H9 (cell line): Measurements from ENCODE around the gene SKIL. TPM values are rescaled to one million over a fixed set of nuclear protein-coding genes. Genes with fewer than 3 reads are reported as not detected.

Experiments used
- DNase-seq: peaks from one replicate; pipeline ENCODE4 v3.0.0-alpha.2; 2017
- H2AFZ ChIP-seq: one replicate; pipeline ENCODE4 v1.6.1; 2013; ENCODE audit warnings: mild to moderate bottlenecking, low read length, control low read depth, moderate library complexity
- H2AK5ac ChIP-seq: 2 replicates; pipeline ENCODE4 v1.6.1; 2013; ENCODE audit warnings: low read length, control low read depth, mixed read lengths; ENCODE audit not compliant: insufficient read length
- H2BK120ac ChIP-seq: one replicate; pipeline ENCODE4 v1.6.1; 2013; ENCODE audit warnings: low read depth, mild to moderate bottlenecking, low read length, control low read depth, inconsistent platforms; ENCODE audit not compliant: poor library complexity, severe bottlenecking
- H2BK12ac ChIP-seq: 2 replicates; pipeline ENCODE4 v1.6.1; 2013; ENCODE audit warnings: low read length, control low read depth, mixed read lengths, low read depth; ENCODE audit not compliant: insufficient read length
- H2BK15ac ChIP-seq: 2 replicates; pipeline ENCODE4 v1.6.1; 2013; ENCODE audit warnings: low read depth, low read length, control low read depth
- H2BK20ac ChIP-seq: one replicate; pipeline ENCODE4 v1.6.1; 2013; ENCODE audit warnings: low read depth, mild to moderate bottlenecking, low read length, control low read depth, inconsistent platforms; ENCODE audit not compliant: poor library complexity, severe bottlenecking
- H2BK5ac ChIP-seq: 2 replicates; pipeline ENCODE4 v1.6.1; 2013; ENCODE audit warnings: low read length, control low read depth, mixed read lengths; ENCODE audit not compliant: insufficient read length
- H3K14ac ChIP-seq: 2 replicates; pipeline ENCODE4 v1.6.1; 2013; ENCODE audit warnings: low read length, control low read depth; ENCODE audit not compliant: insufficient read depth
- H3K18ac ChIP-seq: 2 replicates; pipeline ENCODE4 v1.6.1; 2013; ENCODE audit warnings: low read depth, mild to moderate bottlenecking, mixed read lengths, low read length, control low read depth; ENCODE audit not compliant: insufficient read length
- H3K23ac ChIP-seq: 2 replicates; pipeline ENCODE4 v1.6.1; 2013; ENCODE audit warnings: low read length, control low read depth, mixed read lengths, low read depth; ENCODE audit not compliant: insufficient read length
- H3K23me2 ChIP-seq: 2 replicates; pipeline ENCODE4 v1.6.1; 2013; ENCODE audit warnings: low read depth, mild to moderate bottlenecking, mixed read lengths, low read length, control low read depth; ENCODE audit not compliant: insufficient read length, poor library complexity, severe bottlenecking
- H3K27ac ChIP-seq: 2 replicates; pipeline ENCODE4 v1.5.1; 2013; ENCODE audit warnings: low read length, control low read depth, mixed read lengths, low read depth; ENCODE audit not compliant: insufficient read length
- H3K27me3 ChIP-seq: 2 replicates; pipeline ENCODE4 v1.6.1; 2013; ENCODE audit warnings: low read length, control low read depth, inconsistent platforms; ENCODE audit not compliant: insufficient read depth
- H3K4ac ChIP-seq: 2 replicates; pipeline ENCODE4 v1.6.1; 2013; ENCODE audit warnings: low read depth, mild to moderate bottlenecking, control low read depth, inconsistent platforms, low read length, moderate library complexity
- H3K4me1 ChIP-seq: 2 replicates; pipeline ENCODE4 v1.6.1; 2013; ENCODE audit warnings: low read length, control low read depth, inconsistent platforms; ENCODE audit not compliant: insufficient read depth
- H3K4me2 ChIP-seq: 2 replicates; pipeline ENCODE4 v1.6.1; 2013; ENCODE audit warnings: low read length, control low read depth, mixed read lengths; ENCODE audit not compliant: insufficient read length, insufficient read depth
- H3K56ac ChIP-seq: 2 replicates; pipeline ENCODE4 v1.6.1; 2013; ENCODE audit warnings: low read depth, mild to moderate bottlenecking, mixed read lengths, low read length, control low read depth; ENCODE audit not compliant: insufficient read length
- H3K79me1 ChIP-seq: 2 replicates; pipeline ENCODE4 v1.6.1; 2013; ENCODE audit warnings: low read depth, mild to moderate bottlenecking, moderate library complexity, low read length, control low read depth, inconsistent platforms; ENCODE audit not compliant: insufficient read depth, poor library complexity, severe bottlenecking
- H3K79me2 ChIP-seq: 2 replicates; pipeline ENCODE4 v1.6.1; 2013; ENCODE audit warnings: low read length, control low read depth, inconsistent platforms; ENCODE audit not compliant: insufficient read depth
- H3K9ac ChIP-seq: 2 replicates; pipeline ENCODE4 v1.6.1; 2013; ENCODE audit warnings: low read length, control low read depth, mixed read lengths; ENCODE audit not compliant: insufficient read length; ENCODE audit errors: extremely low read depth
- H3K9me3 ChIP-seq: one replicate; pipeline ENCODE4 v1.6.1; 2013; ENCODE audit warnings: low read depth, low read length, inconsistent platforms; ENCODE audit not compliant: control insufficient read depth
- H3T11ph ChIP-seq: one replicate; pipeline ENCODE4 v1.6.1; 2013; ENCODE audit warnings: mild to moderate bottlenecking, low read length, control low read depth, inconsistent platforms
- H4K20me1 ChIP-seq: one replicate; pipeline ENCODE4 v1.6.1; 2013; ENCODE audit not compliant: control insufficient read depth, insufficient read length, insufficient read depth
- H4K5ac ChIP-seq: 2 replicates; pipeline ENCODE4 v1.6.1; 2013; ENCODE audit warnings: low read depth, mild to moderate bottlenecking, mixed read lengths, low read length, control low read depth; ENCODE audit not compliant: insufficient read length
- H4K8ac ChIP-seq: replicated peaks from 2 replicates; pipeline ENCODE4 v1.6.1; 2013; ENCODE audit warnings: low read length, control low read depth, mixed read lengths, low read depth; ENCODE audit not compliant: insufficient read length
- H4K91ac ChIP-seq: 2 replicates; pipeline ENCODE4 v1.6.1; 2013; ENCODE audit warnings: low read depth, mild to moderate bottlenecking, moderate library complexity, mixed read lengths, low read length, control low read depth; ENCODE audit not compliant: insufficient read length
- H3K27ac Mint-ChIP-seq, 3 experiments: 2 replicates in 2 of 3; 3 replicates in 1 of 3; pipeline ENCODE4 v1.8.0; 2020 to 2021; ENCODE audit warnings: mixed read lengths in 3 of 3, mild to moderate bottlenecking in 1 of 3, moderate library complexity in 1 of 3
- H3K27me3 Mint-ChIP-seq: 2 replicates; pipeline ENCODE4 v1.8.0; 2021; ENCODE audit warnings: low read depth, mild to moderate bottlenecking, moderate library complexity, mixed read lengths
- H3K36me3 Mint-ChIP-seq, 3 experiments: 2 replicates in 2 of 3; 3 replicates in 1 of 3; pipeline ENCODE4 v1.8.0; 2020 to 2021; ENCODE audit warnings: low read depth in 3 of 3, mixed read lengths in 3 of 3; ENCODE audit not compliant: insufficient read depth in 1 of 3
- H3K4me1 Mint-ChIP-seq, 2 experiments: 2 replicates each; pipeline ENCODE4 v1.8.0; 2020; ENCODE audit warnings: mixed read lengths in 2 of 2
- H3K4me3 Mint-ChIP-seq, 2 experiments: 2 replicates in 1 of 2; 3 replicates in 1 of 2; pipeline ENCODE4 v1.8.0; 2020 to 2021; ENCODE audit warnings: mild to moderate bottlenecking in 2 of 2, mixed read lengths in 2 of 2, moderate library complexity in 1 of 2
- H3K9me3 Mint-ChIP-seq, 2 experiments: 2 replicates in 1 of 2; 3 replicates in 1 of 2; pipeline ENCODE4 v1.8.0; 2020; ENCODE audit warnings: mild to moderate bottlenecking in 2 of 2, mixed read lengths in 2 of 2, moderate library complexity in 1 of 2
- WGBS: extraction: QIAGEN DNeasy Blood & Tissue Kit; methylation state at CpG from one replicate; pipeline ENCODE4 v1.1.7; 2013; ENCODE audit warnings: missing lambda C conversion rate, low lambda C conversion rate, mixed read lengths; ENCODE audit not compliant: insufficient read length; ENCODE audit errors: extremely low coverage; 5-methylcytosine and 5-hydroxymethylcytosine counted together
- total RNA-seq: library from RNA; stranded (reverse); gene quantifications from 2 replicates; pipeline ENCODE4 v1.2.1, GENCODE V29; 2021
- TF ChIP-seq, protein P1 (sequence below): fragments of 200-600 bp; sonication (generic); conservative IDR thresholded peaks from 3 replicates; pipeline ENCODE4 v1.8.0; 2021; ENCODE audit warnings: antibody characterized with exemption, mild to moderate bottlenecking

SKIL gene
- total RNA-seq, 1 experiment from 2014 or later, result 170 TPM

DNA sequence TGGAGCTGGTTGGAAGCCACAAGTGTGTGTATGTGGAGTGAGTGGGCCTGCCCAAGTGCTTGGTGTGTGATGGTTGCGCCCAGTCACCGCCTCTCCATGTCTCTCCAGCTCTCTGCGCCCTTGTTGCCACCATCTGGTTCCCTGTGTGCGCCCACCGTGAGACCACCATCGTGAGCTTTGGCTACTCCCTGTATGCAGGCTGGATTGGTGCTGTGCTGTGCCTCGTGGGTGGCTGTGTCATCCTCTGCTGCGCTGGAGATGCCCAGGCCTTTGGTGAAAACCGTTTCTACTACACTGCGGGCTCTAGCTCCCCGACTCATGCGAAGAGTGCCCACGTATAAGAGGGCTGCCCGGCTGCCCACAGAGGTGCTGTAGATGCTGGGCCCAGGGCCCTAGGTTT is 74.9 kb downstream of the SKIL start:
- H3K27me3 Mint-ChIP-seq, result no peaks in the 10 kb centered on the region
- Histone ChIP-seq H3K14ac (no peak overlapping the region), H3K9me3 (no peaks in the 10 kb centered on the region), H2AFZ (no peak overlapping the region), H3K27ac (no peak overlapping the region), H4K8ac (no peak overlapping the region), H3T11ph (no peak overlapping the region), H2BK5ac (no peak overlapping the region), H3K56ac (no peak overlapping the region), H3K23me2 (no peaks in the 10 kb centered on the region), H4K5ac (no peak overlapping the region), H2BK20ac (no peak overlapping the region), H2BK15ac (no peak overlapping the region), H3K4me1 (no peaks in the 10 kb centered on the region), H2BK120ac (no peak overlapping the region), H3K9ac (no peak overlapping the region), H4K91ac (no peak overlapping the region), H4K20me1 (no peaks in the 10 kb centered on the region), H3K4me2 (no peak overlapping the region), H3K27me3 (no peaks in the 10 kb centered on the region), H3K4ac (no peak overlapping the region), H3K79me1 (no peaks in the 10 kb centered on the region), H2AK5ac (no peak overlapping the region), H3K23ac (no peak overlapping the region), H2BK12ac (no peak overlapping the region), H3K18ac (no peak overlapping the region), H3K79me2 (no peaks in the 10 kb centered on the region)
- peaks cover 2 to 6% of the 10 kb centered on the region in 2 experiments for H3K4me1 Mint-ChIP-seq
- TF ChIP-seq, protein P1, sequence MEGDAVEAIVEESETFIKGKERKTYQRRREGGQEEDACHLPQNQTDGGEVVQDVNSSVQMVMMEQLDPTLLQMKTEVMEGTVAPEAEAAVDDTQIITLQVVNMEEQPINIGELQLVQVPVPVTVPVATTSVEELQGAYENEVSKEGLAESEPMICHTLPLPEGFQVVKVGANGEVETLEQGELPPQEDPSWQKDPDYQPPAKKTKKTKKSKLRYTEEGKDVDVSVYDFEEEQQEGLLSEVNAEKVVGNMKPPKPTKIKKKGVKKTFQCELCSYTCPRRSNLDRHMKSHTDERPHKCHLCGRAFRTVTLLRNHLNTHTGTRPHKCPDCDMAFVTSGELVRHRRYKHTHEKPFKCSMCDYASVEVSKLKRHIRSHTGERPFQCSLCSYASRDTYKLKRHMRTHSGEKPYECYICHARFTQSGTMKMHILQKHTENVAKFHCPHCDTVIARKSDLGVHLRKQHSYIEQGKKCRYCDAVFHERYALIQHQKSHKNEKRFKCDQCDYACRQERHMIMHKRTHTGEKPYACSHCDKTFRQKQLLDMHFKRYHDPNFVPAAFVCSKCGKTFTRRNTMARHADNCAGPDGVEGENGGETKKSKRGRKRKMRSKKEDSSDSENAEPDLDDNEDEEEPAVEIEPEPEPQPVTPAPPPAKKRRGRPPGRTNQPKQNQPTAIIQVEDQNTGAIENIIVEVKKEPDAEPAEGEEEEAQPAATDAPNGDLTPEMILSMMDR, result no peak
- no peak overlapping the region for H3K4me3 Mint-ChIP-seq
- no peak overlapping the region for H3K27ac Mint-ChIP-seq
- no peak for DNase-seq
- H3K36me3 Mint-ChIP-seq, result no peaks in the 10 kb centered on the region; a peak in 2 of 7 replicates
- no CpG with 5 or more reads among the region's 14 CpGs for WGBS
- H3K9me3 Mint-ChIP-seq, result no peaks in the 10 kb centered on the region
